Smooth muscle cell (in vitro differentiated cells): ENCODE data around the gene ATP8B4. TPM values are rescaled to one million over a fixed set of nuclear protein-coding genes. Genes with fewer than 3 reads are reported as not detected.

Source experiments
- DNase-seq: peaks from one replicate; lab custom pipeline; 2025; ENCODE audit not compliant: unreplicated experiment; lab: John Stamatoyannopoulos, UW
- H2AFZ ChIP-seq: fragments of 200-600 bp; sonication (generic); 2 replicates; pipeline ENCODE4 v1.6.0; 2016; ENCODE audit warnings: antibody characterized with exemption, low read depth, mild to moderate bottlenecking
- H3F3A ChIP-seq: fragments of 200-600 bp; sonication (generic); 2 replicates; pipeline ENCODE4 v1.6.0; 2017; ENCODE audit warnings: antibody characterized with exemption, low read depth
- H3K27ac ChIP-seq: fragments of 200-600 bp; sonication (generic); 2 replicates; pipeline ENCODE4 v1.5.1; 2016; ENCODE audit warnings: low read depth, mild to moderate bottlenecking
- H3K27me3 ChIP-seq: fragments of 200-600 bp; sonication (generic); 2 replicates; pipeline ENCODE4 v1.6.1; 2016; ENCODE audit warnings: low read depth, mild to moderate bottlenecking
- H3K36me3 ChIP-seq: fragments of 200-600 bp; sonication (generic); 2 replicates; pipeline ENCODE4 v1.5.1; 2016; ENCODE audit warnings: low read depth
- H3K4me1 ChIP-seq: fragments of 200-600 bp; sonication (generic); 2 replicates; pipeline ENCODE4 v1.5.1; 2016; ENCODE audit warnings: low read depth
- H3K4me2 ChIP-seq: fragments of 200-600 bp; sonication (generic); 2 replicates; pipeline ENCODE4 v1.6.0; 2016; ENCODE audit warnings: mild to moderate bottlenecking
- H3K4me3 ChIP-seq: fragments of 200-600 bp; sonication (generic); 2 replicates; pipeline ENCODE4 v1.5.1; 2016; ENCODE audit warnings: mild to moderate bottlenecking
- H3K79me2 ChIP-seq: fragments of 200-600 bp; sonication (generic); 2 replicates; pipeline ENCODE4 v1.6.0; 2016; ENCODE audit warnings: low read depth, mild to moderate bottlenecking
- H3K9ac ChIP-seq: fragments of 200-600 bp; sonication (generic); 2 replicates; pipeline ENCODE4 v1.6.0; 2016; ENCODE audit warnings: low read depth
- H3K9me3 ChIP-seq: fragments of 200-600 bp; sonication (generic); replicated peaks from 2 replicates; pipeline ENCODE4 v1.5.1; 2016; ENCODE audit warnings: low read depth
- H4K20me1 ChIP-seq: fragments of 200-600 bp; sonication (generic); 2 replicates; pipeline ENCODE4 v1.6.0; 2016; ENCODE audit warnings: low read depth
- WGBS: methylation state at CpG from one replicate; pipeline ENCODE4 v1.1.7; 2016; ENCODE audit warnings: low lambda C conversion rate; 5-methylcytosine and 5-hydroxymethylcytosine counted together
- polyA plus RNA-seq: library from polyadenylated mRNA; unstranded; fragments of >200 nt; fragmentation: Nextera tagmentation; extraction: Ambion mirVana; gene quantifications from 2 replicates; pipeline ENCODE4 v1.2.1, GENCODE V29; 2016
- total RNA-seq: library from RNA; depleted of rRNA; stranded (reverse); fragments of >200 nt; gene quantifications from 2 replicates; pipeline ENCODE4 v1.2.3, GENCODE V29; 2014
- TF ChIP-seq, protein P1 (sequence below): fragments of 200-600 bp; sonication (generic); IDR thresholded peaks from 2 replicates; pipeline ENCODE4 v1.5.1; 2017; ENCODE audit warnings: borderline replicate concordance, mild to moderate bottlenecking, antibody characterized with exemption; ENCODE audit not compliant: insufficient read depth, poor library complexity, severe bottlenecking

Gene ATP8B4
- total and polyA plus RNA-seq, 2 experiments from 2014 or later = 21.7 to 60.5 TPM

GRCh38 chr15:49987198-49987785 is 131.7 kb downstream of the ATP8B4 start:
- Histone ChIP-seq H2AFZ (peak overlapping the region; percentile 38), H3F3A (peaks cover 2% of the 10 kb centered on the region), H3K27me3 (no peaks in the 10 kb centered on the region), H4K20me1 (no peaks in the 10 kb centered on the region), H3K4me2 (peak overlapping the region; percentile 44), H3K36me3 (no peaks in the 10 kb centered on the region), H3K4me3 (no peak overlapping the region), H3K9me3 (no peaks in the 10 kb centered on the region), H3K27ac (peak overlapping the region; percentile 69), H3K9ac (no peak overlapping the region), H3K4me1 (peaks cover 21% of the 10 kb centered on the region), H3K79me2 (no peaks in the 10 kb centered on the region)
- 56% methylated on average over 3 of the region's 3 CpGs for WGBS
- no peak for DNase-seq
- TF ChIP-seq, protein P1, sequence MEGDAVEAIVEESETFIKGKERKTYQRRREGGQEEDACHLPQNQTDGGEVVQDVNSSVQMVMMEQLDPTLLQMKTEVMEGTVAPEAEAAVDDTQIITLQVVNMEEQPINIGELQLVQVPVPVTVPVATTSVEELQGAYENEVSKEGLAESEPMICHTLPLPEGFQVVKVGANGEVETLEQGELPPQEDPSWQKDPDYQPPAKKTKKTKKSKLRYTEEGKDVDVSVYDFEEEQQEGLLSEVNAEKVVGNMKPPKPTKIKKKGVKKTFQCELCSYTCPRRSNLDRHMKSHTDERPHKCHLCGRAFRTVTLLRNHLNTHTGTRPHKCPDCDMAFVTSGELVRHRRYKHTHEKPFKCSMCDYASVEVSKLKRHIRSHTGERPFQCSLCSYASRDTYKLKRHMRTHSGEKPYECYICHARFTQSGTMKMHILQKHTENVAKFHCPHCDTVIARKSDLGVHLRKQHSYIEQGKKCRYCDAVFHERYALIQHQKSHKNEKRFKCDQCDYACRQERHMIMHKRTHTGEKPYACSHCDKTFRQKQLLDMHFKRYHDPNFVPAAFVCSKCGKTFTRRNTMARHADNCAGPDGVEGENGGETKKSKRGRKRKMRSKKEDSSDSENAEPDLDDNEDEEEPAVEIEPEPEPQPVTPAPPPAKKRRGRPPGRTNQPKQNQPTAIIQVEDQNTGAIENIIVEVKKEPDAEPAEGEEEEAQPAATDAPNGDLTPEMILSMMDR = no peak

DNA sequence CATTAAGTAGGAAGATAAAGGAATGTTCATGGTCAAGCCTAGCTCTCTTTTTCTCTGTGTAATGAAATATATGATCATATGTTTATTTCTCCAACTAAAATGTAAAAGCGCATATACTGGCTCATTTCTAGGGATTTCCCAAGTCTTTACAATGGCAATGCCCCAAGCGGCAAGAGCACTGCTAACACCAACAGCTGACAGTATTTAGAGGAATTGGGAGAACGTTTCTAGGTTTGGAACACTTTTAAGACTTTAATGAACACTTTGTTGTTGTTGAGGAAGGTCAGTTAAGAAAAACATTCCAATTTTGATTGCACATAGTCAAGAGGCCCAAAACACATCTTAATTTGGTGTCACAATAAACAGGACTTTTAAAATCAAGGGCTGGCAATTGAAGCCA is 132.7 kb downstream of the ATP8B4 start:
- H3K4me3 ChIP-seq = no peak overlapping the region
- H3K4me2 ChIP-seq = no peak overlapping the region
- H3K9ac ChIP-seq = no peak overlapping the region
- no peaks in the 10 kb centered on the region for H3K9me3 ChIP-seq
- H3K27me3 ChIP-seq = no peaks in the 10 kb centered on the region
- 85% methylated on average over 3 of the region's 3 CpGs for WGBS
- H3F3A ChIP-seq = peaks cover 2% of the 10 kb centered on the region
- no peak overlapping the region for H3K27ac ChIP-seq
- no peaks in the 10 kb centered on the region for H3K79me2 ChIP-seq
- TF ChIP-seq, protein P1 = no peak
- DNase-seq = no peak
- peaks cover 17% of the 10 kb centered on the region for H3K4me1 ChIP-seq
- no peaks in the 10 kb centered on the region for H4K20me1 ChIP-seq
- no peaks in the 10 kb centered on the region for H3K36me3 ChIP-seq
- H2AFZ ChIP-seq = no peak overlapping the region

GRCh38 chr15:49985463-49985862 is 133.6 kb downstream of the ATP8B4 start:
- Histone ChIP-seq H3K4me3 (no peak overlapping the region), H3K27me3 (no peaks in the 10 kb centered on the region), H3K36me3 (no peaks in the 10 kb centered on the region), H4K20me1 (no peaks in the 10 kb centered on the region), H3K27ac (no peak overlapping the region), H3K4me2 (no peak overlapping the region), H3K4me1 (peaks cover 9% of the 10 kb centered on the region), H3K79me2 (no peaks in the 10 kb centered on the region), H3K9me3 (no peaks in the 10 kb centered on the region), H3K9ac (no peak overlapping the region), H3F3A (peaks cover 2% of the 10 kb centered on the region), H2AFZ (no peak overlapping the region)
- 80% methylated on average over 4 of the region's 4 CpGs for WGBS
- TF ChIP-seq, protein P1 = no peak
- DNase-seq = no peak

DNA sequence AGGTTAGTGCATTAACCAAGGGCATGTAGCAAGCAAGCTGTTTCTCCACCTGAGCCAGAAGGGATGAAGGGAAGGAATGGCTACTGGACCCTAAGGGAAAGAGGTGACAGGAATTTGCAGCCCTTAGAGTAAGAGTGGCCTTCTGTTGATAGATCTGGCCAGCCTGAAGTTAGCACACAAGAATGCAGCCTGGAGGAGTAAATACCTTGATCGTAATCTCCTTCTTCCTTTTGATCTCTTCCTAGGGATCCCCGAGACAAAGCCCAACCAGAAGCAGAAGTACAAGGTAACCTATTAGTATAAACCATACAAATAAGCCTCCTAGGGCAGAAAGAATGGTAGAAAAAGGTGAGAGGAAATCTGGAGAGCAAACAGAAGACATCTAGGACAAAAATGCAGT is 134.6 kb downstream of the ATP8B4 start:
- TF ChIP-seq, protein P1 = no peak
- H3K9me3 ChIP-seq = no peaks in the 10 kb centered on the region
- H3K79me2 ChIP-seq = no peaks in the 10 kb centered on the region
- no peak overlapping the region for H3K4me2 ChIP-seq
- no peaks in the 10 kb centered on the region for H4K20me1 ChIP-seq
- no peak overlapping the region for H2AFZ ChIP-seq
- H3K9ac ChIP-seq = no peak overlapping the region
- H3K27ac ChIP-seq = no peak overlapping the region
- no peak overlapping the region for H3K4me3 ChIP-seq
- peaks cover 2% of the 10 kb centered on the region for H3F3A ChIP-seq
- no peak for DNase-seq
- WGBS = 47% methylated on average over 2 of the region's 2 CpGs
- no peaks in the 10 kb centered on the region for H3K36me3 ChIP-seq
- H3K27me3 ChIP-seq = no peaks in the 10 kb centered on the region
- H3K4me1 ChIP-seq = peaks cover 9% of the 10 kb centered on the region
